Retina (tissue), 1 donor: Measurements from ENCODE around the gene PROSER3.
A peak's percentile ranks its signal among the peaks of the same experiment; 100 is the strongest.
"Not testable (repeated sequence)": the region's sequence is repeated elsewhere in the genome, so short reads cannot be mapped to it uniquely, and the experiment has no call there.

ENCODE experiments used
- DNase-seq: peaks from one replicate; pipeline ENCODE4 v3.0.0-alpha.2; 2016

PROSER3 gene

DNA sequence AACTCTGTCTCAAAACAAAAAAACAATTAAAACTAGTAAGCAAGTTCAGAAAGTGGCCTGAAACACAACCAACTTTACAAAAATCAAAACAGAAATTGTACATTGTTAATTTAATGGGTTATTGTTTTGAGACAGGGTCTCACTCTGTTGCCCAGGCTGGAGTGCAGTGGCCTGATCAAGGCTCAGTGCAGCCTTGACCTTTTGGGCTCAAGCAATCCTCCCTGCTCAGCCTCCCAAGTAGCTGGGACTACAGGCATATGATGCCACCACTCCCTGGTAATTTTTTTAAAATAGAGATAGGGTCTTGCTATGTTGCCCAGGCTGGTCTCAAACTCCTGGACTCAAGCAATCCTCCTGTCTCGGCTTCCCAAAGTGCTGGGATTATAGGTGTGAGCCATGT is 37.6 kb downstream of the PROSER3 start:
- DNase-seq = not testable (repeated sequence)

DNA sequence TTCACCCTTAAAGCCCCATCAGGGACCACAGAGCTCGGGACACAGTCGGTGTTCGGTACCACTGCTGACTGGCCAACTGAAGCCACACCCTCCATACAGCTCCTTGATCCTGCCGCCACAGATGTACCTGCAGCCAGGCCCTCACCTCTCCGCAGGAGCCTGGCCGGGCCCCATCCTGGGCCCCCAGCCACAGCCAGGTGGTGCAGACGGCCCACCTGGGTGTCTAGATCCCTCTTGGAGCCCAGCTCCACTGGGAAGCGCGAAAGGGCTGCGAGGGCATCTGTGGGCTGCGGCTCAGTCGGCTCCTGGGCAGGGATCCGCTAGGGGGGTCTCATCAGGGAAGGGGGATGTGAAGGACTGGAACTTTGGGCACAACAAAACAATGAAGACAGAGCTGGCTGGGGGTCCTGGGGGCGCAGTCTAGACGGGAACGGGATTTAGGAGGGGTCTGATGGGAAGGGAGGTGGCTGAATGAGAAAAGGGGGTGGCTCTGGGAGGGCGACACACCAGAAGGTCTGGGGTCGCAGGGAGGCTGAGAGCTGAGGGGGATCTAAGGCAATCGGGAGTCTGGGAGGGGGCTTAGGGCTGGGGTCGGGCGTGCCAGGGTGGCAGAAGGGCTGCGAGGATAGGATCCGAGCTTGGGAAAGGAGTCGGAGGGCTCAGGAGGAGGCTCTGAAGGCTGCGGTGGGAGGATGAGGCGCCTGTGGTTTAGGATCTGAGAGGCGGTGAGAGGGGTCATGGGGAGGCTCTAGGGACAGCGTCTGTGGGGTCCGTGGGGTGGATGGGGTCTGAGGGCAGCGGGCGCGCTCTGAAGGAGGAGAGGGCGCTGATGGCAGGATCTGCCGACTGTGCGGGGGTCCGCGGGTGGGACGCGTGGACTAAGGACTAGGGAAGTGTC is 38.9 kb downstream of the PROSER3 start:
- DNase-seq = no peak

- DNase-seq = peak; percentile 79
Observed at GRCh38 chr19:35797663-35798062, 39.7 kb downstream of the PROSER3 start.

GRCh38 chr19:35801828-35802227 is 43.9 kb downstream of the PROSER3 start:
- DNase-seq = no peak

DNA sequence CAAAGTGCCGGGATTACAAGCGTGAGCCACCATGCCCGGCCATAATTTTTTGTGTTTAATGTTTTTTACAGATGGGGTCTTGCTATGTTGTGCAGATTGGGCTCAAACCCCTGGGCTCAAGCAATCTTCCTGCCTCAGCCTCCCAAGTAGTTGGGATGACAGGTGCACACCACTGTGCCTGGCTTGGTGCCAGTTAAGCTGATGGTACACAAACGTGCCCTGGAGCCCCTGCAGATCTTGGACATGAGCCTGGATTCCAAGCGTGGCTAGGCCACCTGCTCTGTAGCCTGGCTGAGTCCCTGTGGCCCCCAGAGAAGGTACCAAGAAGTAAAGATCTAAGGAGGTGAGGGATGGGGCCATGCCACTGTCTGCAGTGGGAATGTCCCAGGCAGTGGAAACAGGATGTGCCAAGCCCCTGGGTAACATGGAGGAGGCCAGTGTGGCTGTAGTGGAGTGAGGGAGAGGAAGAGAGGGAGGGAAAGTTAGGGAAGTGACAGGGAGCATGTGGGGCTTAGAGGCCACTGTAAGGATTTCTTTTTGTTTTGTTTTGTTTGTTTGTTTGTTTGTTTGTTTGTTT is 47.6 kb downstream of the PROSER3 start:
- no peak for DNase-seq

DNA sequence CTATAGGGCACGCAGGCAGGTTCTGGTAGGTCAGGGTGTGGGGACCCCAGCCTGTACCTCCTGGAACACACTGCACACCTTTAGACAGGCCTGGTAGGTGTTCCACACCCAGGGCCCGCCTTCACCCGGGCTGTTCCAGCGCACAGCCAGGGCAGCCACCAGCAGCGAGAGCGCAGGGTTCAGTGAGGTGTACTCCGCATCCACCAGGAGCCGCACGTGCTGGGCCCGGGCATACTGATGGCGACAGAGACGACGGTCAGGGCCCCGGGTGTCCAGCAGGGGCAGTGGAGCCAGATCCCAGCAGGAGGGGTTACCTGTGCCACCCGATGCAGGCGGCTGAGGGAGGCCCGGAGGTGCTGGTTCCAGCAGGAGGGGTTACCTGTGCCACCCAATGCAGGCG is 48.6 kb downstream of the PROSER3 start:
- DNase-seq = no peak

GRCh38 chr19:35807633-35808032 is 49.7 kb downstream of the PROSER3 start:
- DNase-seq = no peak

- DNase-seq = no peak
Observed at GRCh38 chr19:35811317-35812219, 53.6 kb downstream of the PROSER3 start.

DNA sequence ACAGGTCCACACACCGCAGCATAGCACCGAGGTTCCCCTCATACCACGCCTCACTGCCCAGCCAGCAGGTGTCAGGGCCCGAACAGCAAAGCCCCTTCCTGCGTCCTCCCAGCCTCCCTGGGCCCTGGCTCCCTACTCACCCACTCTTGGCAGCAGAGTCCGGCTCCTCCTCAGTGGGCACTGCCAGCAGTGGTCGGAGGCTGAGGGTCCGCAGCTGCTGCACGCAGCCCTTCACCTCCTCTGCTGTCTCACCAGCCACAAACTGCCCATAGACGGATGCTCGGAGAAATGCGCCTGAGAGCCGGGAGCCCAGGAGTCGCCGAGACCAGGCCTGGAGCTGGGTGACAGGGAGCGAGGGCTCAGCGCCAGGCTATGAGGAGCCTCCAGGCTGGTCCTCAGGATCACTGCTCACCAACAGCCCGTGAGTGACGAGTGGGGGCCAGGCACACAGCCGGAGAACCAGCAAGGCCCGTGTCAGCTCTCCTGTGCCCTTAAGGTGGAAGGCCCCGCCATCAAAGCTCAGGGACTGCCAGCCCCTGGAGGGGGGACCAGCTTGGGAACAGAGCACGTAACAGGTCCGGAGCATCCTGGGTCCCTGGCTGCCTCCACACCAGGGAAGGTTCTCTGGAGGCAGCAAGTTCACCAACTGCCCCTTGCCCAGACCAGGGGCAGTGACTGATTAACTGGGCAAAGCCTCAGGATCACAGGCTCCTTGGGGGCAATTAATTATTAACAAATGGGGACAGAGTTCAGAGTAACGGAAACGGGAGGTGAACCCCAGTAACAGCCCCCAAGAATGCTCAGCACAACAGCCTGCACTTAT is 54.5 kb downstream of the PROSER3 start, which contains the start of gene PRODH2:
PRODH2 (minus strand) TSS at position 626 of the 823 bp plus-strand sequence; CDS start at position 586, 40 bp downstream.
- DNase-seq = no peak

GRCh38 chr19:35813043-35813890 is 55.3 kb downstream of the PROSER3 start:
- DNase-seq = no peak

DNA sequence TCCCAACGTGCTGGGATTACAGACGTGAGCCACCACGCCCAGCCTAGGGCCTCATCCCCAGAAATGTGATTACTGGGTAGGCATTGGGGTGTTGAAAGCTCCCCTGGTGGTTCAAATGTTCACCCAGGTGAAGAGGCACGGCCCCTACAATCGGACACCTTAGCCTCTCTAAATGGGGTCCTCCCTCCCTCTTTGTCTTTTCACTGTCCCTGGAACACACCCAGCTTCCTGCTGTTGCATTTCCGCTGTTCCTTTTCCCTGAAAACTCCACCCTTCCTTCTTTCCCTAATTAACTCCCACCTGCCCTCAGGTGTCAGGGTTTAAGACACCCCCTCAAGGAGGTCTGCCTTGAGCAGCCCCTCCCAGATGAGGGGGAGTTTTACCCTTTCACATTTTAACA is 58.3 kb downstream of the PROSER3 start:
- no peak for DNase-seq

GRCh38 chr19:35816846-35817245 is 58.9 kb downstream of the PROSER3 start:
- no peak for DNase-seq

DNA sequence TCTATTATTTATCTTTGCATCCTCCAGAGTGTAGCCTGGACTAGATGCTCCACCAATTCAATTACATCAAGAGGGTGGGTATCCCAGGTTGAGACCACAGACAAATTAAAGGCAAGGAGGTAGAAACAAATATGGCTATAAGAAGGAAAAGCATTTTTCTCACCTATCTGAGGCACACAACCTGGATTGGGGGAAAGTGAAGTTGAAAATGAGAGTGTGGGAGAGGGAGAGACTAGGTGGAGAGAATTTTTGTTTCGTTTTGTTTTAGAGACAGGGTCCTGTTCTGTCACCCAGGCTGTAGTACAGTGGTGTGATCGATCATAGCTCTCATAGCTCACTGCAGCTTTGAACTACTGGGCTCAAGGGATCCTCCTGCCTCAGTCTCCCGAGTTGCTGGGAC is 60.5 kb downstream of the PROSER3 start:
- DNase-seq = no peak
